ENCODE data around the gene CELF1.
"Not testable (repeated sequence)": the region's sequence is repeated elsewhere in the genome, so short reads cannot be mapped to it uniquely, and the experiment has no call there.

Gene CELF1

DNA sequence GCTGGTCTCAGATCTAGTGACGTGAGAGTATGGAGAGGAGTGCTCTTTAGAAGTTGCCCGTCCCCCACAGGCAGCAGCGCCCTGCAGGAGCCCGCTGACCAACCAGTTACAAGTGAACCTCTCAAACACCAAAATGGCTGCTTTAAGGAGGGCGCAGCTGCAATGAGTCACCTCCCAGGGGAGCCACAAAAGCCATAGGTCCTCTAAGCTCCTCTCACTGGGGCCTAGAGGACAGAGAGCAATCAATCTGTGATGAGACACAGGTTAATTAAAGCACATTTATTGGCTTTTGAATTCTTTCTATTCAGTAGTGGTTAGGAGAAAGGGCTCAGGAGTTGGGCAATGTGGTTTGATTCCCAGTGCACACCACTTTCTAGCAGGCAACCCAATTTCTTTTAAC, 88.4 kb downstream of the CELF1 start:
- Histone ChIP-seq H3K9ac (no peak overlapping the region), H4K20me1 (peaks cover 37 to 98% (median 65%) of the 10 kb centered on the region in 11 experiments; a peak in 21 of 22 replicates), H3K36me3 (peaks cover 81 to 100% (median 95%) of the 10 kb centered on the region in 11 experiments), H3K4me1 (peaks cover 0 to 13% (median 6%) of the 10 kb centered on the region in 10 experiments; a peak in 11 of 20 replicates), H3K4me2 (no peak overlapping the region), H3K9me3 (replicated peaks in 1 of 11) (no peaks in the 10 kb centered on the region), H3K27me3 (no peaks in the 10 kb centered on the region), H3K27ac (no peak overlapping the region), H3K4me3 (no peak overlapping the region)
- no peak for TF ChIP-seq Cebpa-rat (IDR thresholded peaks at IDR 0.05)

DNA sequence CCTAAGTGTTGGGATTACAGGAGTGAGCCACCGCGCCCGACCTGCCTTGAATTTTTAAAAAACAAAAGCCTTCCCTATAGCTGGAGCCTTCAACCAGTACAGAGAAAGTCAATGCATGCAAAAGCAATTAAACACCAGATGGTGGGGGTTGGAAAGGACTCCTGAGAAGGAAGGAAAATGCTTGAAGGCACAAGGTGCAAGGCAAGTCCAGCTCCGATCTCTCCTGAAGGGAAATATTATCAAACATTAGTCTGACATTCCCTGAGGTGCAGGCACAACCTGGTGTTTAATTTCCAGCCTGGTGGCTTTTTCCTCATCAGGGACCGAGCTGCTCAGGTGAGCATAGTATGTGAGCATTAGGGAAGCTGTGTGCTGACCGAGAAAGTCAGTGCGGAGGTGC, 91.1 kb downstream of the CELF1 start:
- Histone ChIP-seq H3K4me3 (no peak overlapping the region), H3K27me3 (no peaks in the 10 kb centered on the region), H3K27ac (no peak overlapping the region), H3K9ac (no peak overlapping the region), H3K9me3 (replicated peaks in 1 of 11) (no peaks in the 10 kb centered on the region), H3K36me3 (peaks cover 61 to 86% (median 75%) of the 10 kb centered on the region in 11 experiments), H4K20me1 (peaks cover 19 to 72% (median 39%) of the 10 kb centered on the region in 11 experiments; a peak in 20 of 22 replicates), H3K4me2 (no peak overlapping the region), H3K4me1 (peaks cover 0 to 13% (median 3%) of the 10 kb centered on the region in 10 experiments; a peak in 9 of 20 replicates)
- TF ChIP-seq Cebpa-rat (IDR thresholded peaks at IDR 0.05), result no peak

DNA sequence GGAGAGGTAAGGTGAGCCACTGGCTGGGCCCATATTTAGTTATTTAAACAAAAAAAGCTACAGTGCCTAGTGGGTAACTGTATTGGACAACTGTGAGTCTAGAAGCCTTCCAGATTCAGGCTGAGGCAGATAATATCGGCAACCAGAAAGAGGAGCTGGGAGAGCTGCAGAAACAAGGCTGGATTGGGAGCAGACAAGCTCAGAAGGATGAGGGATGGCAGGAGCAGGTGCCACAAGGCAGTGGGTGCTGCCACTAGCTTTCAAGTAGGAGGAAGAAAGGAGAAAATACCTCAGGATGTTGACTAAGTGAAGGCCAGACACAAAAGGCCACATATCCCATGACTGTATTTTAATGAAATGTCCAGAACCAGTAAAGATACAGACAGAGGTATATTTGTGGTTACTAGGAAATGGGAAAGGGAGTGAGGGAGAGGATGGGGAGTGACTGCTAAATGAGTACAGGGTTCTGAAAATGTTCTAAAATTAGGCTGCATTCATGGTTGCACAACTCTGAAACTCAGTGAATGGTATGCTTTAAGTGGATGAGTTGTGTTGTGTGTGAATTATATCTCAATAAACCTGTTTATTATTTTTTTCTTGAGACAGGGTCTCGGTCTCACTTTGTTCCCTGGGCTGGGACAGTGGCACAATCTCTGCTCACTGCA, 92.2 kb downstream of the CELF1 start:
- Histone ChIP-seq H4K20me1 (peaks cover 9 to 60% (median 29%) of the 10 kb centered on the region in 11 experiments; a peak in 19 of 22 replicates), H3K4me1 (peaks cover 0 to 13% (median 5%) of the 10 kb centered on the region in 10 experiments; a peak in 12 of 20 replicates), H3K27me3 (no peaks in the 10 kb centered on the region), H3K27ac (no peak overlapping the region; a peak in 1 of 22 replicates), H3K36me3 (peaks cover 49 to 74% (median 63%) of the 10 kb centered on the region in 11 experiments), H3K4me3 (no peak overlapping the region), H3K4me2 (peak overlapping the region in 2 of 11 experiments; percentile 2 to 24; a peak in 1 of 22 replicates), H3K9me3 (replicated peaks in 1 of 11) (no peaks in the 10 kb centered on the region), H3K9ac (no peak overlapping the region)
- TF ChIP-seq Cebpa-rat (IDR thresholded peaks at IDR 0.05), result no peak

DNA sequence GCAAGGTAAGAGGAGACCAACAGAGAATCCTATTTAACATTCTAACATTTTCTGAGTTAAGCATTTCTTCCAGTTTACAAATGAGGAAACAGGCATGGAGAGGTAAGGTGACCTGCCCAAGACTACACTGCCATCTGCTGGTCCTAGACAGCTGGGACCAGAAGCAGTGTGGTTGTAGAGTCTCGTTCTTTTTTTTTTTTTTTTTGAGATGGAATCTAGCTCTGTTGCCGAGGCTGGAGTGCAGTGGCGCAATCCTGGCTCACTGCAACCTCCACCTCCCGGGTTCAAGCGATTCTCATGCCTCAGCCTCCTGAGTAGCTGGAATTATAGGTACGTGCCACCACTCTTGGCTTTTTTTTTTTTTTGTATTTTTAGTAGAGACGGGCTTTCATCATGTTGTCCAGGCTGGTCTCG, 98.7 kb downstream of the CELF1 start:
- H3K9me3 ChIP-seq (replicated peaks in 1 of 11); H3K4me3 ChIP-seq; H4K20me1 ChIP-seq; H3K36me3 ChIP-seq; H3K27me3 ChIP-seq; H3K27ac ChIP-seq: not testable (repeated sequence)
- TF ChIP-seq Cebpa-rat (IDR thresholded peaks at IDR 0.05), result peak in 4 of 11 experiments; percentile 27 to 56 (median 42); a peak in 3 of 22 replicates
- H3K4me1 ChIP-seq, result peaks cover 0 to 16% (median 8%) of the 10 kb centered on the region in 10 experiments; a peak in 9 of 20 replicates
- peak overlapping the region in 4 of 11 experiments; percentile 4 to 21 (median 11); a peak in 3 of 22 replicates for H3K4me2 ChIP-seq
- H3K9ac ChIP-seq, result peak overlapping the region in 2 of 11 experiments; percentile 14 to 15; a peak in 1 of 22 replicates

DNA sequence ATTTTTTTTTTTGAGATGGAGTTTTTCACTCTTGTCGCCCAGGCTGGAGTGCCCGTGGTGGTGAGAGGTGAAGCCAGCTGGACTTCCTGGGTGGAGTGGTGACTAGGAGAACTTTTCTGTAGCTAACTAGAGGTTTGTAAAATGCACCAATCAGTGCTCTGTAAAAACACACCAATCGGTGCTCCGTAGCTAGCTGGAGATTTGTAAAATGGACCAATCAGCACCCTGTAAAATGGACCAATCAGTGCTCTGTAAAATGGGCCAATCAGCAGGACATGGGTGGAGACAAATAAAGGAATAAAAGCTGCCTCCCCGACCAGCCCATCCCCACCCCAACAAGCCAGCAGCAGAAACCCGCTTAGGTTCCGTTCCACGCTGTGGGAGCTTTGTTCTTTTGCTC, 99.6 kb downstream of the CELF1 start:
- Histone ChIP-seq H3K4me2 (no peak overlapping the region), H3K4me3 (no peak overlapping the region), H3K27ac (no peak overlapping the region), H4K20me1 (0 out of 22 replicates have a peak, but pooled peaks cover 0 to 2% (median 0%) of the 10 kb centered on the region in 11 experiments), H3K4me1 (peaks cover 0 to 16% (median 8%) of the 10 kb centered on the region in 10 experiments; a peak in 9 of 20 replicates), H3K9ac (no peak overlapping the region), H3K36me3 (peaks cover 0 to under 1% (median 0%) of the 10 kb centered on the region in 11 experiments; a peak in 1 of 22 replicates), H3K9me3 (replicated peaks in 1 of 11) (peaks cover 0 to 5% (median 0%) of the 10 kb centered on the region in 11 experiments; a peak in 1 of 22 replicates), H3K27me3 (no peaks in the 10 kb centered on the region)
- TF ChIP-seq Cebpa-rat (IDR thresholded peaks at IDR 0.05), result no peak

DNA sequence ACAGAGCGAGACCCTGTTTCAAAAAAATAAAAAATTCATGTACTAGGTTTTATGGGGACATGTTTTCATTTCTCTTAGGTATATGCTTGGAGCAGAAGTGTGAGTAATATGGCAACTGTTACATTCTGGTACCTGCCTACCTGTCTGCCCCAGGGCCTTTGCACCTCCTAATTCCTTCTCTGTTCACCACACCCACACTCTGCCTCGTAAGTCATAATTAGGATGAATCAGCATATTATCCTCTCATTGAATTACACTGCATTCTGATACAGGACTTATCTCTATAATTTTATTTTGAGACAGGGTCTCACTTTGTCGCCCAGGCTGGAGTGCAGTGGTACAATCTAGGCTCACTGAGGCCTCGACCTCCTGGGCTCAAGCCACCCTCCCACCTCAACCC, 100.9 kb downstream of the CELF1 start:
- no peaks in the 10 kb centered on the region; a peak in 1 of 22 replicates for H3K36me3 ChIP-seq
- H3K27me3 ChIP-seq, result no peaks in the 10 kb centered on the region
- no peak overlapping the region for H3K4me2 ChIP-seq
- H3K9me3 ChIP-seq (replicated peaks in 1 of 11), result peaks cover 0 to 5% (median 0%) of the 10 kb centered on the region in 11 experiments; a peak in 1 of 22 replicates
- no peak for TF ChIP-seq Cebpa-rat (IDR thresholded peaks at IDR 0.05)
- 0 out of 22 replicates have a peak, but pooled peaks cover 0 to 2% (median 0%) of the 10 kb centered on the region in 11 experiments for H4K20me1 ChIP-seq
- H3K9ac ChIP-seq, result no peak overlapping the region
- H3K27ac ChIP-seq, result no peak overlapping the region
- no peak overlapping the region for H3K4me3 ChIP-seq
- H3K4me1 ChIP-seq, result peaks cover 0 to 16% (median 8%) of the 10 kb centered on the region in 10 experiments; a peak in 9 of 20 replicates

DNA sequence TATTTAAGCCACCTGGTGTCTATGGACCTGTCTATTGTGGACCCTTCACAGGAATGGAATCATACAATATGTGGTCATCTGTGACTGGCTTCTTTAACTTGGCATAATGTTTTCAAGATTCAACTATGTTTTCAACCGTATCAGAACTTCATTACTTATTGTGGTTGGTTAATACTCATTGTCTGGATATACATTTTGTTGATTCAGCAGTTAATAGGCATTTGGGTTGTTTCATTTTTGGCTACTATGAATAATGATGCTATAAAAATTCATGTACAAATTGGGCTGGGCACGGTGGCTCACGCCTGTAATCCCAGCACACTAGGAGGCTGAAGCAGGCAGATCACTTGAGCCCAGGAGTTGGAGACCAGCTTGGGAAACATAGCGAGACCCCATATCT, 101.5 kb downstream of the CELF1 start:
- no peak overlapping the region for H3K4me2 ChIP-seq
- peaks cover 0 to 5% (median 0%) of the 10 kb centered on the region in 11 experiments; a peak in 1 of 22 replicates for H3K9me3 ChIP-seq (replicated peaks in 1 of 11)
- no peak for TF ChIP-seq Cebpa-rat (IDR thresholded peaks at IDR 0.05)
- H3K9ac ChIP-seq, result no peak overlapping the region
- H3K27ac ChIP-seq, result no peak overlapping the region
- H3K4me3 ChIP-seq, result no peak overlapping the region
- 0 out of 22 replicates have a peak, but pooled peaks cover 0 to 2% (median 0%) of the 10 kb centered on the region in 11 experiments for H4K20me1 ChIP-seq
- peaks cover 0 to 16% (median 8%) of the 10 kb centered on the region in 10 experiments; a peak in 9 of 20 replicates for H3K4me1 ChIP-seq
- H3K27me3 ChIP-seq, result no peaks in the 10 kb centered on the region
- no peaks in the 10 kb centered on the region; a peak in 1 of 22 replicates for H3K36me3 ChIP-seq

DNA sequence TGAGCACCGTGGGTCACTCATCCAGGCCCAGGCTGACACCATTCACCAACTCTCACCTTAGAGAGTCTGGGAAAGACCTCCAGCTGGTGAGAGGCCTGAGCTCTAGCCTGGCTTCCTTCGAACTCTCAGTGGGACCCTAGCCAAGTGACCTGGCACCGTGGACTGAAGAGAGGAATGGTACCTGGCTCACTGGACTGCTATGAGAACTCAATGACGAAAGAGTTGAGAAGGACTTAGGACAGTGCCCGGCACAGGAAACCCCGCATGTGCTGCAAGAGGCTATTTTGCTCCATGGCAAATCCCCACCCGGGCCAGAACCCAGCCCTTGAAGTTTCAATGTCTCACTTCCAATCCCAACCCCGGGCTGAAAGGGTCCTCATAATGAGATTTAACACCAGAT, 103.4 kb downstream of the CELF1 start:
- no peak for TF ChIP-seq Cebpa-rat (IDR thresholded peaks at IDR 0.05)
- Histone ChIP-seq H3K4me2 (no peak overlapping the region), H4K20me1 (no peaks in the 10 kb centered on the region), H3K36me3 (no peaks in the 10 kb centered on the region; a peak in 1 of 22 replicates), H3K4me3 (no peak overlapping the region), H3K9ac (no peak overlapping the region; a peak in 1 of 22 replicates), H3K4me1 (peaks cover 0 to 7% (median 2%) of the 10 kb centered on the region in 10 experiments; a peak in 6 of 20 replicates), H3K9me3 (replicated peaks in 1 of 11) (peaks cover 0 to 5% (median 0%) of the 10 kb centered on the region in 11 experiments; a peak in 1 of 22 replicates), H3K27ac (no peak overlapping the region), H3K27me3 (no peaks in the 10 kb centered on the region)

All from BLaER1 treated with 17β-estradiol and CSF1 and Interleukin-3, amounts not matched to agents 10 nM and 100 nM (cell line).